Stimulated activated CD8-positive, alpha-beta memory T cell treated with anti-CD3 and anti-CD28 coated beads, Interleukin-4, amount 100 ng/mL, for 1 hour (primary cell): ENCODE data around the gene RINL.
"Not testable (repeated sequence)": the region's sequence is repeated elsewhere in the genome, so short reads cannot be mapped to it uniquely, and the experiment has no call there.

Source experiments
- DNase-seq, 2 donors: peaks; one replicate each; pipeline ENCODE4 v3.0.0-alpha.2; 2020; ENCODE audit warnings: low read depth in 2 of 2, low spot score in 1 of 2

Gene RINL

GRCh38 chr19:38907227-38907626, 29.2 kb upstream of the RINL start:
- no peak for DNase-seq

- DNase-seq = no peak
Observed at GRCh38 chr19:38905620-38906019, 27.5 kb upstream of the RINL start.

GRCh38 chr19:38904581-38905539, 26.8 kb upstream of the RINL start:
- no peak for DNase-seq

GRCh38 chr19:38901683-38902082, 23.6 kb upstream of the RINL start:
- no peak for DNase-seq

- DNase-seq = no peak
Observed at GRCh38 chr19:38900743-38901190, 22.7 kb upstream of the RINL start.

- DNase-seq = no peak
Observed at GRCh38 chr19:38900202-38900629, 22.1 kb upstream of the RINL start.

- peak; percentile 97 to 98 for DNase-seq
Observed at GRCh38 chr19:38899447-38900201, 21.5 kb upstream of the RINL start, which contains the start of the genes NFKBIB and SIRT2. TSS of gene NFKBIB (plus strand) at chr19:38899969. CDS start at chr19:38900033, 64 bp downstream. TSS of gene SIRT2 (minus strand) at chr19:38899618. CDS start at chr19:38899521, 97 bp downstream.

- DNase-seq = no peak
Observed at GRCh38 chr19:38898788-38899446, 20.8 kb upstream of the RINL start.

- DNase-seq = no peak
Observed at GRCh38 chr19:38894968-38895367, 16.9 kb upstream of the RINL start.

- DNase-seq = no peak
Observed at GRCh38 chr19:38893341-38893771, 15.3 kb upstream of the RINL start.

- no peak for DNase-seq
Observed at GRCh38 chr19:38892841-38893240, 14.8 kb upstream of the RINL start.

- DNase-seq = no peak
Observed at GRCh38 chr19:38891771-38892170, 13.7 kb upstream of the RINL start.

- DNase-seq = no peak
Observed at GRCh38 chr19:38890686-38891085, 12.6 kb upstream of the RINL start.

- no peak for DNase-seq
Observed at GRCh38 chr19:38889803-38890202, 11.7 kb upstream of the RINL start.

GRCh38 chr19:38888876-38889275, 10.8 kb upstream of the RINL start:
- no peak for DNase-seq

GRCh38 chr19:38884691-38885090, 6.6 kb upstream of the RINL start:
- DNase-seq = not testable (repeated sequence)

- no peak for DNase-seq
Observed at GRCh38 chr19:38883286-38883685, 5.2 kb upstream of the RINL start.

- DNase-seq = no peak
Observed at GRCh38 chr19:38880882-38881609, 3.0 kb upstream of the RINL start.

GRCh38 chr19:38880076-38880881, 2.2 kb upstream of the RINL start:
- DNase-seq = no peak

GRCh38 chr19:38879400-38879751, 1.3 kb upstream of the RINL start:
- DNase-seq = no peak
